ENCODE data around the gene NCOA1. TPM values are rescaled to one million over a fixed set of nuclear protein-coding genes. Genes with fewer than 3 reads are reported as not detected.

NCOA1 gene
- total and polyA plus RNA-seq, 2 donors (not counting 3 experiments of a cell fraction or from before 2014, with no cell fraction given): 11.4 to 14.1 TPM

- BruUV-seq (replicated peaks): no TSS peak
- Histone ChIP-seq H3K4me2 (ENCODE audit: insufficient read depth, low read length) (no peak overlapping the region), H4K20me1 (replicated peaks; ENCODE audit: control insufficient read depth, extremely low read depth, insufficient read depth, low read length) (no peaks in the 10 kb centered on the region), H3K27ac (ENCODE audit: insufficient read depth, low read depth, low read length) (no peak overlapping the region), H3K9me1 (replicated peaks; ENCODE audit: control insufficient read depth, extremely low read depth, insufficient read depth, low read length) (no peaks in the 10 kb centered on the region), H2AFZ (ENCODE audit: low read depth, low read length) (no peak overlapping the region), H3K4me1 (ENCODE audit: control insufficient read depth, extremely low read depth, insufficient read depth, low read length) (no peaks in the 10 kb centered on the region), H3K79me2 (ENCODE audit: control insufficient read depth, insufficient read depth, low read length) (no peaks in the 10 kb centered on the region), H3K36me3 (ENCODE audit: control insufficient read depth in 2 of 2, extremely low read depth in 1 of 2, insufficient read depth in 2 of 2, low read length in 2 of 2) (no peaks in the 10 kb centered on the region), H3K27me3 (ENCODE audit: control insufficient read depth in 2 of 2, insufficient read depth in 2 of 2, low read length in 2 of 2) (no peaks in the 10 kb centered on the region), H3K4me3 (replicated peaks in 1 of 3; ENCODE audit: insufficient read depth in 1 of 3, low read depth in 1 of 3, low read length in 3 of 3) (no peak overlapping the region), H3K9me3 (replicated peaks; ENCODE audit: control insufficient read depth, insufficient read depth, low read length) (no peaks in the 10 kb centered on the region), H3K9ac (replicated peaks; ENCODE audit: extremely low read depth, insufficient read depth, low read length) (no peak overlapping the region)
- DNase-seq (ENCODE audit: low read depth, low spot score) (no peak), FAIRE-seq (no peak)
- dilution Hi-C loops (cut with MboI; ENCODE audit: extremely low pct_ligation_motif_present, low sequenced_read_pairs): no loop called here
- TF ChIP-seq GATA2 (IDR thresholded peaks at IDR 0.05; ENCODE audit: insufficient read depth, insufficient read length, low read depth, low read length) (no peak), JUN (IDR thresholded peaks at IDR 0.05; ENCODE audit: borderline replicate concordance, insufficient read depth, insufficient read length, low read depth) (no peak), POLR2AphosphoS5 (IDR thresholded peaks at IDR 0.05; ENCODE audit: insufficient read depth, low read depth, low read length) (no peak), MAX (IDR thresholded peaks at IDR 0.05; ENCODE audit: insufficient read depth, insufficient read length) (no peak)
- CTCF ChIA-PET: no interaction called here
- intact Hi-C loops (cut with micrococcal nuclease): loop anchor here (10.0 kb wide), 1 partner anchor 576 kb away; no protein-coding TSS in a partner anchor
- POLR2A ChIA-PET: no interaction called here
Measured at GRCh38 chr2:24618680-24619079, 127.6 kb downstream of the NCOA1 start.

- Histone ChIP-seq H3K9me3 (replicated peaks; ENCODE audit: control insufficient read depth, insufficient read depth, low read length) (no peaks in the 10 kb centered on the region), H3K4me2 (ENCODE audit: insufficient read depth, low read length) (no peak overlapping the region), H3K79me2 (ENCODE audit: control insufficient read depth, insufficient read depth, low read length) (no peaks in the 10 kb centered on the region), H2AFZ (ENCODE audit: low read depth, low read length) (no peak overlapping the region), H3K4me1 (ENCODE audit: control insufficient read depth, extremely low read depth, insufficient read depth, low read length) (no peaks in the 10 kb centered on the region), H3K27me3 (ENCODE audit: control insufficient read depth in 2 of 2, insufficient read depth in 2 of 2, low read length in 2 of 2) (no peaks in the 10 kb centered on the region), H4K20me1 (replicated peaks; ENCODE audit: control insufficient read depth, extremely low read depth, insufficient read depth, low read length) (no peaks in the 10 kb centered on the region), H3K36me3 (ENCODE audit: control insufficient read depth in 2 of 2, extremely low read depth in 1 of 2, insufficient read depth in 2 of 2, low read length in 2 of 2) (no peaks in the 10 kb centered on the region), H3K27ac (ENCODE audit: insufficient read depth, low read depth, low read length) (no peak overlapping the region), H3K9me1 (replicated peaks; ENCODE audit: control insufficient read depth, extremely low read depth, insufficient read depth, low read length) (no peaks in the 10 kb centered on the region), H3K4me3 (replicated peaks in 1 of 3; ENCODE audit: insufficient read depth in 1 of 3, low read depth in 1 of 3, low read length in 3 of 3) (no peak overlapping the region), H3K9ac (replicated peaks; ENCODE audit: extremely low read depth, insufficient read depth, low read length) (no peak overlapping the region)
- dilution Hi-C loops (cut with MboI; ENCODE audit: extremely low pct_ligation_motif_present, low sequenced_read_pairs): no loop called here
- BruUV-seq (replicated peaks): no TSS peak
- POLR2A ChIA-PET: no interaction called here
- no peak for DNase-seq (ENCODE audit: low read depth, low spot score)
- intact Hi-C loops (cut with micrococcal nuclease): no loop called here
- no peak for FAIRE-seq
- TF ChIP-seq, protein P1, sequence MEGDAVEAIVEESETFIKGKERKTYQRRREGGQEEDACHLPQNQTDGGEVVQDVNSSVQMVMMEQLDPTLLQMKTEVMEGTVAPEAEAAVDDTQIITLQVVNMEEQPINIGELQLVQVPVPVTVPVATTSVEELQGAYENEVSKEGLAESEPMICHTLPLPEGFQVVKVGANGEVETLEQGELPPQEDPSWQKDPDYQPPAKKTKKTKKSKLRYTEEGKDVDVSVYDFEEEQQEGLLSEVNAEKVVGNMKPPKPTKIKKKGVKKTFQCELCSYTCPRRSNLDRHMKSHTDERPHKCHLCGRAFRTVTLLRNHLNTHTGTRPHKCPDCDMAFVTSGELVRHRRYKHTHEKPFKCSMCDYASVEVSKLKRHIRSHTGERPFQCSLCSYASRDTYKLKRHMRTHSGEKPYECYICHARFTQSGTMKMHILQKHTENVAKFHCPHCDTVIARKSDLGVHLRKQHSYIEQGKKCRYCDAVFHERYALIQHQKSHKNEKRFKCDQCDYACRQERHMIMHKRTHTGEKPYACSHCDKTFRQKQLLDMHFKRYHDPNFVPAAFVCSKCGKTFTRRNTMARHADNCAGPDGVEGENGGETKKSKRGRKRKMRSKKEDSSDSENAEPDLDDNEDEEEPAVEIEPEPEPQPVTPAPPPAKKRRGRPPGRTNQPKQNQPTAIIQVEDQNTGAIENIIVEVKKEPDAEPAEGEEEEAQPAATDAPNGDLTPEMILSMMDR (IDR thresholded peaks at IDR 0.05; ENCODE audit: extremely low read depth in 1 of 2, insufficient read depth in 1 of 2, low read depth in 1 of 2, low read length in 2 of 2): no peak
- no peak for TF ChIP-seq GATA2 (IDR thresholded peaks at IDR 0.05; ENCODE audit: insufficient read depth, insufficient read length, low read depth, low read length)
- CTCF ChIA-PET: interaction anchor here (0.9 to 1.8 kb wide), 2 partner anchors 17 to 20 kb away, joined by 3 to 4 read pairs; no protein-coding TSS in a partner anchor
Measured at GRCh38 chr2:24620936-24621335, 129.9 kb downstream of the NCOA1 start.

All from endothelial cell of umbilical vein (primary cell).